ENCODE results near the gene COL23A1. TPM values are rescaled to one million over a fixed set of nuclear protein-coding genes. Genes with fewer than 3 reads are reported as not detected.

The COL23A1 gene
- total and polyA plus RNA-seq, 2 of the 13 experiments (the other 11 are each of a cell fraction or from before 2014, with no cell fraction given), result not detected

DNA sequence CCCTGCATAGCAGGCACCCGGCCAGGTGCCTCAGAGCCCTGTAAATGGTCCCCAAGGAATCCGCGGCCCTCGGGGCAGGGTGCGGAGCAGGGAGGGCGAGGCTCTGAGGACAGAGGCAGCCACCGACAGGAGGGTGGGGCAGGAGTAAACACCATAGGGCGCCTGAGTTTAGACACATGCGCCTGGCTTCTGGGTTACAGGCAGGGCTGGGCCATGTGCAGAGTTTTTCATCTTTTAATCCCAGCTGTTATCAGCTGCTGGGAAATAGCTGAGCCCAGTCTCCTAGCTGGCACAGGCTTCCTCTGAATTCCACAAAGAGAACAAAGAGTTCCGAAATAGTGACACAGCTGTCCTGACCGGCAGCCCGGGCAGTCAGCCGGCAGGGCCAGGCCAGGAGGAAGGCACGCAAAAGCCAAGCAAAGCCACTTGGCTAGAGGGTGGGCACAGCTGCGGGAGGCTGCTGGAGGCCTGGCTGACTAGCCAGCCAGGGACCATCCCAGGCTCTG, 258.6 kb downstream of the COL23A1 start:
- H3K4me1 ChIP-seq (ENCODE audit: insufficient read depth, low read length), result no peaks in the 10 kb centered on the region
- peaks cover 2 to 26% of the 10 kb centered on the region in 2 experiments; a peak in 4 of 5 replicates for H3K27me3 ChIP-seq (ENCODE audit: control insufficient read depth in 1 of 2, insufficient read depth in 2 of 2, low read length in 2 of 2)
- CTCF ChIA-PET (ENCODE audit: low intra/inter-chr PET ratio, low total read pairs), result no interaction called here
- H3K9ac ChIP-seq (ENCODE audit: insufficient read depth, low read depth, low read length), result no peak overlapping the region
- POLR2A ChIA-PET, result no interaction called here
- FAIRE-seq, result no peak
- H3K9me3 ChIP-seq (ENCODE audit: low read length), result no peaks in the 10 kb centered on the region
- no TSS peak for BruUV-seq (replicated peaks)
- ATAC-seq, result no peak
- no peak overlapping the region for H3K4me2 ChIP-seq (ENCODE audit: low read depth, low read length)
- DNase-seq (ENCODE audit: low spot score), result no peak
- H4K20me1 ChIP-seq (ENCODE audit: insufficient read depth, low read length), result no peaks in the 10 kb centered on the region
- H3K36me3 ChIP-seq (replicated peaks in 1 of 2; ENCODE audit: control insufficient read depth in 1 of 2, insufficient read depth in 2 of 2, low read length in 2 of 2), result no peaks in the 10 kb centered on the region
- TF ChIP-seq ZNF878 (CRISPR knock-in tag; IDR thresholded peaks at IDR 0.05), result no peak
- TF ChIP-seq, protein P1, sequence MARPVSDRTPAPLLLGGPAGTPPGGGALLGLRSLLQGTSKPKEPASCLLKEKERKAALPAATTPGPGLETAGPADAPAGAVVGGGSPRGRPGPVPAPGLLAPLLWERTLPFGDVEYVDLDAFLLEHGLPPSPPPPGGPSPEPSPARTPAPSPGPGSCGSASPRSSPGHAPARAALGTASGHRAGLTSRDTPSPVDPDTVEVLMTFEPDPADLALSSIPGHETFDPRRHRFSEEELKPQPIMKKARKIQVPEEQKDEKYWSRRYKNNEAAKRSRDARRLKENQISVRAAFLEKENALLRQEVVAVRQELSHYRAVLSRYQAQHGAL (CRISPR knock-in tag; IDR thresholded peaks at IDR 0.05; ENCODE audit: not compliant biosample characterization), result no peak
- no peak for TF ChIP-seq FOXP1 (IDR thresholded peaks at IDR 0.05)
- no peak for TF ChIP-seq FOXP1 (CRISPR knock-in tag; IDR thresholded peaks at IDR 0.05)
- TF ChIP-seq ISL2 (CRISPR knock-in tag; IDR thresholded peaks at IDR 0.05), result no peak
- no peak for TF ChIP-seq ZNF776 (CRISPR knock-in tag; IDR thresholded peaks at IDR 0.05)
- H3K4me3 ChIP-seq (replicated peaks in 1 of 3; ENCODE audit: insufficient read depth in 1 of 3, low read depth in 2 of 3, low read length in 3 of 3), result no peak overlapping the region
- H3K79me2 ChIP-seq (ENCODE audit: insufficient read depth, low read length), result no peaks in the 10 kb centered on the region
- intact Hi-C loops (cut with micrococcal nuclease; ENCODE audit: unreplicated experiment), result no loop called here
- no peak overlapping the region for H2AFZ ChIP-seq (ENCODE audit: low read length)
- H3K27ac ChIP-seq (ENCODE audit: extremely low read length, insufficient read depth, low read length), result no peak overlapping the region
- 16% methylated on average over 4 of the region's 15 CpGs for WGBS (ENCODE audit: low lambda C conversion rate)
- in situ Hi-C loops (cut with HindIII; ENCODE audit: extremely low pct_ligation_motif_present, low pct_unique_long_range_greater_than_20kb), result no loop called here

DNA sequence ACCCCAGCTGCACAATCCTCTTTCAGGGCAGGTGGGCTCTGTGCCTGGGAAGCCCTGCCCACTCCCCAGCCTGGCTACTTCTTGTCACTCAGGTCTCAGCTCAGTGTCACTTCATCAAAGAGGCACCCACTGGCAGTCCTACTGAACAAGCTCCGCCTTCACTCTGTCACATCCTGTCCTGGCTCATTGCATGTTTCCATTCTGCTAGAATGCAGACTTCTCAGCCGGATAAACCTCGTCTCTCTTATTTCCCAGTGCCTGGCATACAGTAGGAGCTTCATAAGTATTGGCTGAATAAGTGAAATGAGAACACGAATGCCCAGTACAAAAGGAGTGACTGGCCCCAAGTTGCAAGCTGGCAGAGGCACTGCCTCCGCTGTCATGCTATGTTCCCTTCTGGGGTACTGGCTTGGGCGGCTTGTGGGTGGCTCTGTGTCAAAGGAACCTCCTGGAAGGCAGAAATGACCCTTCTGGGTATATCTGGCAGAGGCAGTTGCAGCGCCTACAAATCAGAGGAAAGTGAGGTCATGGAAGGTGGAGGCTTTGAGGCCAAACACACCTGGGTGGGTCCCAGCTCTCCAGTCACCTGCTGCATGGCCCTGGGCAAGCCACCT, 259.3 kb downstream of the COL23A1 start:
- ChIA-PET POLR2A (no interaction called here), CTCF (ENCODE audit: low intra/inter-chr PET ratio, low total read pairs) (no interaction called here)
- BruUV-seq (replicated peaks), result no TSS peak
- Histone ChIP-seq H3K36me3 (replicated peaks in 1 of 2; ENCODE audit: control insufficient read depth in 1 of 2, insufficient read depth in 2 of 2, low read length in 2 of 2) (no peaks in the 10 kb centered on the region), H3K9me3 (ENCODE audit: low read length) (no peaks in the 10 kb centered on the region), H3K4me2 (ENCODE audit: low read depth, low read length) (no peak overlapping the region), H3K27ac (ENCODE audit: extremely low read length, insufficient read depth, low read length) (no peak overlapping the region), H3K4me1 (ENCODE audit: insufficient read depth, low read length) (no peaks in the 10 kb centered on the region), H3K4me3 (replicated peaks in 1 of 3; ENCODE audit: insufficient read depth in 1 of 3, low read depth in 2 of 3, low read length in 3 of 3) (no peak overlapping the region), H3K79me2 (ENCODE audit: insufficient read depth, low read length) (no peaks in the 10 kb centered on the region), H3K9ac (ENCODE audit: insufficient read depth, low read depth, low read length) (no peak overlapping the region), H4K20me1 (ENCODE audit: insufficient read depth, low read length) (no peaks in the 10 kb centered on the region), H3K27me3 (ENCODE audit: control insufficient read depth in 1 of 2, insufficient read depth in 2 of 2, low read length in 2 of 2) (peaks cover 2 to 26% of the 10 kb centered on the region in 2 experiments), H2AFZ (ENCODE audit: low read length) (no peak overlapping the region)
- in situ Hi-C loops (cut with HindIII; ENCODE audit: extremely low pct_ligation_motif_present, low pct_unique_long_range_greater_than_20kb), result no loop called here
- FAIRE-seq (no peak), ATAC-seq (no peak), DNase-seq (ENCODE audit: low spot score) (no peak)
- intact Hi-C loops (cut with micrococcal nuclease; ENCODE audit: unreplicated experiment), result no loop called here
- WGBS (ENCODE audit: low lambda C conversion rate), result 55% methylated on average over 5 of the region's 7 CpGs
- TF ChIP-seq ZNF468 (CRISPR knock-in tag; IDR thresholded peaks at IDR 0.05) (no peak), ZNF629 (CRISPR knock-in tag; conservative IDR thresholded peaks at IDR 0.05) (no peak), POGZ (CRISPR knock-in tag; IDR thresholded peaks at IDR 0.05) (no peak), MIER3 (CRISPR knock-in tag; IDR thresholded peaks at IDR 0.05; ENCODE audit: borderline replicate concordance) (no peak), HOXA7 (CRISPR knock-in tag; IDR thresholded peaks at IDR 0.05) (no peak)
- TF ChIP-seq, protein P2, sequence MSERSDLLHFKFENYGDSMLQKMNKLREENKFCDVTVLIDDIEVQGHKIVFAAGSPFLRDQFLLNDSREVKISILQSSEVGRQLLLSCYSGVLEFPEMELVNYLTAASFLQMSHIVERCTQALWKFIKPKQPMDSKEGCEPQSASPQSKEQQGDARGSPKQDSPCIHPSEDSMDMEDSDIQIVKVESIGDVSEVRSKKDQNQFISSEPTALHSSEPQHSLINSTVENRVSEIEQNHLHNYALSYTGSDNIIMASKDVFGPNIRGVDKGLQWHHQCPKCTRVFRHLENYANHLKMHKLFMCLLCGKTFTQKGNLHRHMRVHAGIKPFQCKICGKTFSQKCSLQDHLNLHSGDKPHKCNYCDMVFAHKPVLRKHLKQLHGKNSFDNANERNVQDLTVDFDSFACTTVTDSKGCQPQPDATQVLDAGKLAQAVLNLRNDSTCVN (CRISPR knock-in tag; IDR thresholded peaks at IDR 0.05; ENCODE audit: borderline replicate concordance), result no peak
- TF ChIP-seq, protein P3, sequence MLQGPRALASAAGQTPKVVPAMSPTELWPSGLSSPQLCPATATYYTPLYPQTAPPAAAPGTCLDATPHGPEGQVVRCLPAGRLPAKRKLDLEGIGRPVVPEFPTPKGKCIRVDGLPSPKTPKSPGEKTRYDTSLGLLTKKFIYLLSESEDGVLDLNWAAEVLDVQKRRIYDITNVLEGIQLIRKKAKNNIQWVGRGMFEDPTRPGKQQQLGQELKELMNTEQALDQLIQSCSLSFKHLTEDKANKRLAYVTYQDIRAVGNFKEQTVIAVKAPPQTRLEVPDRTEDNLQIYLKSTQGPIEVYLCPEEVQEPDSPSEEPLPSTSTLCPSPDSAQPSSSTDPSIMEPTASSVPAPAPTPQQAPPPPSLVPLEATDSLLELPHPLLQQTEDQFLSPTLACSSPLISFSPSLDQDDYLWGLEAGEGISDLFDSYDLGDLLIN (CRISPR knock-in tag; IDR thresholded peaks at IDR 0.05; ENCODE audit: borderline replicate concordance), result no peak
- TF ChIP-seq, protein P4, sequence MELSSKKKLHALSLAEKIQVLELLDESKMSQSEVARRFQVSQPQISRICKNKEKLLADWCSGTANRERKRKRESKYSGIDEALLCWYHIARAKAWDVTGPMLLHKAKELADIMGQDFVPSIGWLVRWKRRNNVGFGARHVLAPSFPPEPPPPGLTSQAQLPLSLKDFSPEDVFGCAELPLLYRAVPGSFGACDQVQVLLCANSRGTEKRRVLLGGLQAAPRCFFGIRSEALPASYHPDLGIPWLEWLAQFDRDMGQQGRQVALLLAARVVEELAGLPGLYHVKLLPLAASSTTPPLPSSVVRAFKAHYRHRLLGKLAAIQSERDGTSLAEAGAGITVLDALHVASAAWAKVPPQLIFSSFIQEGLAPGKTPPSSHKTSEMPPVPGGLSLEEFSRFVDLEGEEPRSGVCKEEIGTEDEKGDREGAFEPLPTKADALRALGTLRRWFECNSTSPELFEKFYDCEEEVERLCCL (CRISPR knock-in tag; IDR thresholded peaks at IDR 0.05; ENCODE audit: borderline replicate concordance), result no peak
